ENCODE data around the gene CEP152. TPM values are rescaled to one million over a fixed set of nuclear protein-coding genes. Genes with fewer than 3 reads are reported as not detected.

Gene CEP152
- polyA plus RNA-seq, 1 donor from 2014 or later = 1.3 TPM

- H4K20me1 ChIP-seq (ENCODE audit: insufficient read depth) = no peaks in the 10 kb centered on the region
- TF ChIP-seq POLR2AphosphoS5 (IDR thresholded peaks at IDR 0.05) (no peak), REST (IDR thresholded peaks at IDR 0.05; ENCODE audit: borderline replicate concordance) (no peak), RAD21 (conservative IDR thresholded peaks at IDR 0.05) (no peak), SMC3 (conservative IDR thresholded peaks at IDR 0.05; ENCODE audit: poor library complexity) (no peak), MXI1 (conservative IDR thresholded peaks at IDR 0.05; ENCODE audit: poor library complexity, severe bottlenecking) (no peak), CTCF (IDR thresholded peaks at IDR 0.05; ENCODE audit: poor library complexity, severe bottlenecking) (no peak), EP300 (conservative IDR thresholded peaks at IDR 0.05; ENCODE audit: poor library complexity, severe bottlenecking) (no peak), EZH2 (IDR thresholded peaks at IDR 0.05; ENCODE audit: borderline replicate concordance, insufficient read depth, low read length, poor library complexity, severe bottlenecking) (no peak), TAF1 (IDR thresholded peaks at IDR 0.05; ENCODE audit: low read depth) (no peak)
- no peaks in the 10 kb centered on the region for H3F3A ChIP-seq (ENCODE audit: insufficient read depth, low read length, poor library complexity, severe bottlenecking)
- H3K36me3 ChIP-seq (ENCODE audit: insufficient read depth, low read length) = no peaks in the 10 kb centered on the region
- no peaks in the 10 kb centered on the region for H3K9me3 ChIP-seq (ENCODE audit: low read length)
- H2AFZ ChIP-seq (ENCODE audit: low read depth, low read length) = no peak overlapping the region
- H3K4me3 ChIP-seq (ENCODE audit: low read length) = no peak overlapping the region
- H3K4me2 ChIP-seq (ENCODE audit: low read length) = no peak overlapping the region
- no peak overlapping the region for H3K27ac ChIP-seq (ENCODE audit: low read length)
- H3K79me2 ChIP-seq (replicated peaks; ENCODE audit: insufficient read depth, low read length) = no peaks in the 10 kb centered on the region
- no peaks in the 10 kb centered on the region for H3K27me3 ChIP-seq (ENCODE audit: insufficient read depth, low read depth, low read length)
- no peak overlapping the region for H3K9ac ChIP-seq (ENCODE audit: low read length)
- no peaks in the 10 kb centered on the region for H3K9me2 ChIP-seq (ENCODE audit: insufficient read depth, low read length)
Observed at GRCh38 chr15:48782911-48783310, 28.0 kb downstream of the CEP152 start.

GRCh38 chr15:48781481-48782081 lies 29.3 kb downstream of the CEP152 start:
- Histone ChIP-seq H4K20me1 (ENCODE audit: insufficient read depth) (no peaks in the 10 kb centered on the region), H3K9me3 (ENCODE audit: low read length) (no peaks in the 10 kb centered on the region), H3K9me2 (ENCODE audit: insufficient read depth, low read length) (no peaks in the 10 kb centered on the region), H3K79me2 (replicated peaks; ENCODE audit: insufficient read depth, low read length) (no peaks in the 10 kb centered on the region), H3F3A (ENCODE audit: insufficient read depth, low read length, poor library complexity, severe bottlenecking) (no peaks in the 10 kb centered on the region), H3K27ac (ENCODE audit: low read length) (no peak overlapping the region), H3K36me3 (ENCODE audit: insufficient read depth, low read length) (no peaks in the 10 kb centered on the region), H3K4me3 (ENCODE audit: low read length) (no peak overlapping the region), H3K27me3 (ENCODE audit: insufficient read depth, low read depth, low read length) (no peaks in the 10 kb centered on the region), H2AFZ (ENCODE audit: low read depth, low read length) (no peak overlapping the region), H3K9ac (ENCODE audit: low read length) (no peak overlapping the region), H3K4me2 (ENCODE audit: low read length) (no peak overlapping the region)
- TF ChIP-seq MXI1 (conservative IDR thresholded peaks at IDR 0.05; ENCODE audit: poor library complexity, severe bottlenecking) (no peak), SMC3 (conservative IDR thresholded peaks at IDR 0.05; ENCODE audit: poor library complexity) (no peak), EZH2 (IDR thresholded peaks at IDR 0.05; ENCODE audit: borderline replicate concordance, insufficient read depth, low read length, poor library complexity, severe bottlenecking) (no peak), EP300 (conservative IDR thresholded peaks at IDR 0.05; ENCODE audit: poor library complexity, severe bottlenecking) (no peak), CTCF (IDR thresholded peaks at IDR 0.05; ENCODE audit: poor library complexity, severe bottlenecking) (no peak), REST (IDR thresholded peaks at IDR 0.05; ENCODE audit: borderline replicate concordance) (no peak), RAD21 (conservative IDR thresholded peaks at IDR 0.05) (no peak), TAF1 (IDR thresholded peaks at IDR 0.05; ENCODE audit: low read depth) (no peak)

Measured in neural cell (in vitro differentiated cells).